Psoas muscle (tissue), 8 donors: ENCODE data around the gene AACS. TPM values are rescaled to one million over a fixed set of nuclear protein-coding genes. Genes with fewer than 3 reads are reported as not detected.

ENCODE experiments used
- ATAC-seq, 4 donors: fragments of 200-7000 bp; cut with Tn5 transposase; one replicate each; pipeline ENCODE4 v1.9.1; 2020; ENCODE audit warnings: moderate library complexity in 3 of 4, mild to moderate bottlenecking in 2 of 4
- DNase-seq, 2 donors: peaks; one replicate each; pipeline ENCODE4 v3.0.0-alpha.2; 2020
- H3K27ac ChIP-seq: fragments of 200-600 bp; one replicate; pipeline ENCODE4 v1.8.0; 2022
- H3K27me3 ChIP-seq, 3 donors: fragments of 200-600 bp in 1 of 3; one replicate each; pipeline versions ENCODE4 v1.6.1 to v1.8.0; 2013 to 2022; ENCODE audit warnings: low read length in 2 of 3, mild to moderate bottlenecking in 2 of 3, moderate library complexity in 1 of 3; ENCODE audit not compliant: insufficient read depth in 3 of 3
- H3K36me3 ChIP-seq, 2 donors: fragments of 200-600 bp in 1 of 2; one replicate each; pipeline versions ENCODE4 v1.6.1 to v1.8.0; 2013 to 2022; ENCODE audit warnings: low read depth in 1 of 2, mild to moderate bottlenecking in 1 of 2, moderate library complexity in 1 of 2; ENCODE audit not compliant: insufficient read depth in 1 of 2
- H3K4me1 ChIP-seq: fragments of 200-600 bp; one replicate; pipeline ENCODE4 v1.8.0; 2022
- H3K4me3 ChIP-seq: fragments of 200-600 bp; one replicate; pipeline ENCODE4 v1.8.0; 2022; ENCODE audit warnings: mild to moderate bottlenecking
- H3K9me3 ChIP-seq: fragments of 200-600 bp; one replicate; pipeline ENCODE4 v1.8.0; 2022
- CTCF ChIP-seq: fragments of 200-600 bp; IDR thresholded peaks from one replicate; pipeline ENCODE4 v1.8.0; 2022; ENCODE audit warnings: antibody characterized with exemption
- WGBS, 3 donors: extraction: QIAGEN DNeasy Blood & Tissue Kit; methylation state at CpG; one replicate each; pipeline versions ENCODE4 v1.1.6 to v1.1.7; 2013; 5-methylcytosine and 5-hydroxymethylcytosine counted together
- intact Hi-C, 2 donors: fragments of 100-400 bp; cut with DNase I; formaldehyde crosslinking; loops; one replicate each; pipeline versions ENCODE4 v1.11.0 to v1.14.2; 2022
- polyA plus RNA-seq, 3 donors: library from polyadenylated mRNA; stranded (reverse); fragments of 200-250 nt; gene quantifications; one replicate each; pipeline ENCODE4 v1.2.3, GENCODE V29; 2013
- total RNA-seq, 4 donors: library from RNA; stranded (reverse); fragmentation: NEBNext Ultra II Directional in 2 of 4; extraction: Animal tissue kit (Norgen Biotek cat#: 25700) in 2 of 4; gene quantifications; one replicate each; pipeline versions ENCODE4 v1.2.1 to v1.2.4, GENCODE V29; 2021 to 2023
- donor health status: healthy with polysubstance abuse.
- donor health status: DM: no; HTN: no; CAD: no; lungs with moderate emphysema.
- donor health status: Bipolar disorder and iron deficiency.
- donor health status: healthy.
- donor health status: DM: yes; HTN: yes; CAD: no.
- donor health status: DM: no; HTN: no; CAD: no.
- donor health status: DM: no; HTN: no; CAD: no.
- donor health status: DM: yes; HTN: yes; CAD: no.

Gene AACS
- total and polyA plus RNA-seq, 7 donors, result 3.2 to 9.5 (median 5.7) TPM

- H3K4me1 ChIP-seq, result no peaks in the 10 kb centered on the region
- intact Hi-C loops, result no loop called here
- no peaks in the 10 kb centered on the region for H3K9me3 ChIP-seq
- WGBS, 3 donors, result 65 to 84% (median 76%) methylated on average over 6 of the region's 6 CpGs
- no peak overlapping the region for H3K27ac ChIP-seq
- no peak overlapping the region for H3K4me3 ChIP-seq
- DNase-seq, result no peak
- no peaks in the 10 kb centered on the region for H3K36me3 ChIP-seq
- TF ChIP-seq CTCF, result no peak
- ATAC-seq, result no peak
- H3K27me3 ChIP-seq, result no peaks in the 10 kb centered on the region
Measured at GRCh38 chr12:125148316-125148715, 83.1 kb downstream of the AACS start.

GRCh38 chr12:125149160-125150108, 84.2 kb downstream of the AACS start:
- whole genome bisulfite sequencing, 3 donors, result 66 to 77% (median 73%) methylated on average over 11 of the region's 11 CpGs
- H3K4me3 ChIP-seq, result no peak overlapping the region
- H3K27me3 ChIP-seq, result no peaks in the 10 kb centered on the region
- no peak overlapping the region for H3K27ac ChIP-seq
- no peak for ATAC-seq
- intact Hi-C loops, result no loop called here
- H3K4me1 ChIP-seq, result no peaks in the 10 kb centered on the region
- TF ChIP-seq CTCF, result no peak
- DNase-seq, result no peak
- no peaks in the 10 kb centered on the region for H3K9me3 ChIP-seq
- H3K36me3 ChIP-seq, result no peaks in the 10 kb centered on the region

GRCh38 chr12:125151284-125151683, 86.0 kb downstream of the AACS start:
- no peak overlapping the region for H3K27ac ChIP-seq
- ATAC-seq, result no peak
- H3K4me1 ChIP-seq, result no peaks in the 10 kb centered on the region
- H3K27me3 ChIP-seq, result no peaks in the 10 kb centered on the region
- intact Hi-C loops, result no loop called here
- 89 to 95% (median 91%) methylated on average over 9 of the region's 9 CpGs for WGBS, 3 donors
- no peaks in the 10 kb centered on the region for H3K9me3 ChIP-seq
- no peak for TF ChIP-seq CTCF
- DNase-seq, result no peak
- no peaks in the 10 kb centered on the region for H3K36me3 ChIP-seq
- H3K4me3 ChIP-seq, result no peak overlapping the region

- Histone ChIP-seq H3K4me1 (no peaks in the 10 kb centered on the region), H3K27ac (no peak overlapping the region), H3K27me3 (no peaks in the 10 kb centered on the region), H3K4me3 (no peak overlapping the region), H3K36me3 (no peaks in the 10 kb centered on the region), H3K9me3 (no peaks in the 10 kb centered on the region)
- no peak for TF ChIP-seq CTCF
- ATAC-seq (no peak), DNase-seq (no peak)
- intact Hi-C loops, result no loop called here
- 75 to 85% (median 75%) methylated on average over 7 of the region's 7 CpGs for WGBS, 3 donors
Measured at GRCh38 chr12:125152463-125152862, 87.2 kb downstream of the AACS start.
